HG02943 (cell line): ENCODE measurements around the gene ADPRHL1.
"Not testable (repeated sequence)": the region's sequence is repeated elsewhere in the genome, so short reads cannot be mapped to it uniquely, and the experiment has no call there.

Experiments
- ATAC-seq: cut with Tn5 transposase; IDR thresholded peaks from one replicate; pipeline ENCODE4 v1.9.1; 2021; ENCODE audit warnings: mild to moderate bottlenecking, low read depth, moderate library complexity; ENCODE audit not compliant: unreplicated experiment

Gene ADPRHL1

GRCh38 chr13:113383089-113383488 lies 70.2 kb downstream of the ADPRHL1 start:
- no peak for ATAC-seq

GRCh38 chr13:113382542-113382941 lies 70.7 kb downstream of the ADPRHL1 start:
- not testable (repeated sequence) for ATAC-seq

- ATAC-seq: no peak
Measured at GRCh38 chr13:113378825-113379224, 74.5 kb downstream of the ADPRHL1 start.

- ATAC-seq: no peak
Measured at GRCh38 chr13:113374511-113375175, 78.6 kb downstream of the ADPRHL1 start.

GRCh38 chr13:113373811-113374485 lies 79.3 kb downstream of the ADPRHL1 start:
- no peak for ATAC-seq

GRCh38 chr13:113371701-113372100 lies 81.6 kb downstream of the ADPRHL1 start:
- not testable (repeated sequence) for ATAC-seq

- no peak for ATAC-seq
Measured at GRCh38 chr13:113371061-113371460, 82.2 kb downstream of the ADPRHL1 start.

GRCh38 chr13:113369881-113370280 lies 83.4 kb downstream of the ADPRHL1 start:
- ATAC-seq: no peak

- ATAC-seq: no peak
Measured at GRCh38 chr13:113369189-113369588, 84.1 kb downstream of the ADPRHL1 start.

GRCh38 chr13:113368353-113368752 lies 84.9 kb downstream of the ADPRHL1 start:
- ATAC-seq: not testable (repeated sequence)

- no peak for ATAC-seq
Measured at GRCh38 chr13:113367771-113368170, 85.5 kb downstream of the ADPRHL1 start.

- no peak for ATAC-seq
Measured at GRCh38 chr13:113367020-113367560, 86.2 kb downstream of the ADPRHL1 start.

GRCh38 chr13:113365971-113366588 lies 87.2 kb downstream of the ADPRHL1 start:
- ATAC-seq: no peak

GRCh38 chr13:113365583-113365970 lies 87.7 kb downstream of the ADPRHL1 start:
- no peak for ATAC-seq

GRCh38 chr13:113364901-113365582 lies 88.2 kb downstream of the ADPRHL1 start:
- no peak for ATAC-seq

- no peak for ATAC-seq
Measured at GRCh38 chr13:113364311-113364889, 88.9 kb downstream of the ADPRHL1 start.

- no peak for ATAC-seq
Measured at GRCh38 chr13:113361406-113361805, 91.9 kb downstream of the ADPRHL1 start.

GRCh38 chr13:113360446-113360845 lies 92.8 kb downstream of the ADPRHL1 start:
- ATAC-seq: no peak

GRCh38 chr13:113359571-113359970 lies 93.7 kb downstream of the ADPRHL1 start:
- ATAC-seq: no peak

GRCh38 chr13:113358653-113359190 lies 94.6 kb downstream of the ADPRHL1 start:
- ATAC-seq: no peak
